HFF-Myc (cell line): ENCODE measurements around the gene BIN1.

Experiments used
- DNase-seq: peaks from one replicate; pipeline ENCODE4 v3.0.0-alpha.2; 2011; ENCODE audit warnings: low read depth; ENCODE audit errors: extremely low read depth
- H3K4me3 ChIP-seq: replicated peaks from 2 replicates; pipeline ENCODE4 v1.5.1; 2011; ENCODE audit warnings: low read depth, mild to moderate bottlenecking, control low read depth, low read length
- TF ChIP-seq, protein P1 (sequence below): IDR thresholded peaks from 2 replicates; pipeline ENCODE4 v1.5.1; 2012; ENCODE audit warnings: mild to moderate bottlenecking, low read depth, low read length, control low read depth; ENCODE audit errors: missing control alignments

BIN1 gene

DNA sequence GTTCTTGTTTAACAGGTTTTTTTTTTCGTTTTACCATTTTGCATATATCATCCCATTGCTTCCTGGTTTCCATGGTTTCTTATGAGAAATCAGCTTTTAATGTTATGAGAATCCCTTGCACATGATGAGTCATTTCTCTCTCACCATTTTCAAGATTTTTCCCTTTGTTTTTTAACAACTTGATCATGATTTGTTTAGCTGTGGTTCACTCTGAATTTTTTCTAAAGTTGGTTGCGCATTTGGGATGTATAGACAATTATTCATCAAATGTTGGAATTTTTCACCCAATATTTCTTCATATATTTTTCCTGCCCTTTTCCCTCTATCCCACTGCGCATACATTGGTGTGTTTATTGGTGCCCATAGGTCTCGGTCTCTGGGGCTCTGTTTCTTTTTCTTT lies 42.4 kb upstream of the BIN1 start:
- no peak overlapping the region for H3K4me3 ChIP-seq
- DNase-seq: peak; percentile 82
- TF ChIP-seq, protein P1, sequence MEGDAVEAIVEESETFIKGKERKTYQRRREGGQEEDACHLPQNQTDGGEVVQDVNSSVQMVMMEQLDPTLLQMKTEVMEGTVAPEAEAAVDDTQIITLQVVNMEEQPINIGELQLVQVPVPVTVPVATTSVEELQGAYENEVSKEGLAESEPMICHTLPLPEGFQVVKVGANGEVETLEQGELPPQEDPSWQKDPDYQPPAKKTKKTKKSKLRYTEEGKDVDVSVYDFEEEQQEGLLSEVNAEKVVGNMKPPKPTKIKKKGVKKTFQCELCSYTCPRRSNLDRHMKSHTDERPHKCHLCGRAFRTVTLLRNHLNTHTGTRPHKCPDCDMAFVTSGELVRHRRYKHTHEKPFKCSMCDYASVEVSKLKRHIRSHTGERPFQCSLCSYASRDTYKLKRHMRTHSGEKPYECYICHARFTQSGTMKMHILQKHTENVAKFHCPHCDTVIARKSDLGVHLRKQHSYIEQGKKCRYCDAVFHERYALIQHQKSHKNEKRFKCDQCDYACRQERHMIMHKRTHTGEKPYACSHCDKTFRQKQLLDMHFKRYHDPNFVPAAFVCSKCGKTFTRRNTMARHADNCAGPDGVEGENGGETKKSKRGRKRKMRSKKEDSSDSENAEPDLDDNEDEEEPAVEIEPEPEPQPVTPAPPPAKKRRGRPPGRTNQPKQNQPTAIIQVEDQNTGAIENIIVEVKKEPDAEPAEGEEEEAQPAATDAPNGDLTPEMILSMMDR: no peak

GRCh38 chr2:127146820-127147502 lies 40.0 kb upstream of the BIN1 start:
- TF ChIP-seq, protein P1: no peak
- DNase-seq: no peak
- H3K4me3 ChIP-seq: no peak overlapping the region

GRCh38 chr2:127146071-127146725 lies 39.2 kb upstream of the BIN1 start:
- TF ChIP-seq, protein P1: no peak
- H3K4me3 ChIP-seq: no peak overlapping the region
- no peak for DNase-seq

- DNase-seq: no peak
- no peak overlapping the region for H3K4me3 ChIP-seq
- TF ChIP-seq, protein P1: no peak
These were observed 38.4 kb upstream of the BIN1 start for GRCh38 chr2:127145280-127145895.

- TF ChIP-seq, protein P1: no peak
- no peak overlapping the region for H3K4me3 ChIP-seq
- no peak for DNase-seq
These were observed 37.2 kb upstream of the BIN1 start for GRCh38 chr2:127143841-127144782.
